Natural killer cell (primary cell): ENCODE measurements around the gene RNF169. TPM values are rescaled to one million over a fixed set of nuclear protein-coding genes. Genes with fewer than 3 reads are reported as not detected.
A peak's percentile ranks its signal among the peaks of the same experiment; 100 is the strongest.

Source experiments
- ATAC-seq, 3 donors: fragments of 150-1000 bp in 2 of 3; fragments of 200-7000 bp in 1 of 3; cut with Tn5 transposase; 1 replicate in 1 of 3; 2 replicates in 2 of 3; pipeline ENCODE4 v1.10.0; 2021; ENCODE audit warnings: mild to moderate bottlenecking in 2 of 3, moderate library complexity in 2 of 3
- DNase-seq, 2 donors: peaks; one replicate each; pipeline versions ENCODE4 v3.0.0 to v3.0.0-alpha.2; 2013 to 2021; ENCODE audit warnings: mixed read lengths in 1 of 2
- H3K27ac ChIP-seq: one replicate; pipeline ENCODE4 v1.5.1; 2013; ENCODE audit warnings: mild to moderate bottlenecking, low read length
- H3K27me3 ChIP-seq: one replicate; pipeline ENCODE4 v1.6.1; 2013; ENCODE audit warnings: low read length; ENCODE audit not compliant: control insufficient read depth, insufficient read depth
- H3K36me3 ChIP-seq: one replicate; pipeline ENCODE4 v1.6.1; 2013; ENCODE audit warnings: low read length; ENCODE audit not compliant: control insufficient read depth, insufficient read depth
- H3K4me1 ChIP-seq: one replicate; pipeline ENCODE4 v1.6.1; 2013; ENCODE audit warnings: low read length; ENCODE audit not compliant: control insufficient read depth, insufficient read depth
- H3K4me3 ChIP-seq: one replicate; pipeline ENCODE4 v1.5.1; 2013; ENCODE audit warnings: low read length
- H3K9me3 ChIP-seq: one replicate; pipeline ENCODE4 v1.6.1; 2013; ENCODE audit warnings: low read length; ENCODE audit not compliant: control insufficient read depth, insufficient read depth
- H3K27ac Mint-ChIP-seq, 2 donors: one replicate each; pipeline ENCODE4 v1.8.0; 2022; ENCODE audit warnings: mild to moderate bottlenecking in 2 of 2, mixed read lengths in 2 of 2, moderate library complexity in 1 of 2
- H3K27me3 Mint-ChIP-seq, 2 donors: one replicate each; pipeline ENCODE4 v1.8.0; 2022; ENCODE audit warnings: low read depth in 2 of 2, mixed read lengths in 2 of 2
- H3K36me3 Mint-ChIP-seq: one replicate; pipeline ENCODE4 v1.8.0; 2022; ENCODE audit warnings: mixed read lengths
- H3K4me1 Mint-ChIP-seq, 2 donors: one replicate each; pipeline ENCODE4 v1.8.0; 2022; ENCODE audit warnings: mixed read lengths in 2 of 2
- H3K4me3 Mint-ChIP-seq: one replicate; pipeline ENCODE4 v1.8.0; 2022; ENCODE audit warnings: mild to moderate bottlenecking, moderate library complexity, mixed read lengths
- H3K9me3 Mint-ChIP-seq, 2 donors: one replicate each; pipeline ENCODE4 v1.8.0; 2022; ENCODE audit warnings: mixed read lengths in 2 of 2
- WGBS: methylation state at CpG from one replicate; pipeline ENCODE4 v1.1.7; 2013; ENCODE audit warnings: missing lambda C conversion rate; ENCODE audit not compliant: insufficient coverage; 5-methylcytosine and 5-hydroxymethylcytosine counted together
- intact Hi-C: fragments of 100-400 bp; cut with micrococcal nuclease; formaldehyde crosslinking; loops from one replicate; pipeline ENCODE4 v1.14.2; 2022
- total RNA-seq, 4 donors: library from RNA; stranded (reverse); fragments of 120-200 nt in 1 of 4; gene quantifications; one replicate each; pipeline versions ENCODE4 v1.2.3 to v1.2.4, GENCODE V29; 2013 to 2022
- TF ChIP-seq, protein P1 (sequence below): fragments of 200-600 bp; IDR thresholded peaks from one replicate; pipeline ENCODE4 v1.8.0; 2022; ENCODE audit warnings: antibody characterized with exemption

RNF169 gene
- total RNA-seq, 3 donors from 2014 or later (not counting 1 experiment from before 2014, with no cell fraction given): 29.1 to 39.8 (median 37.9) TPM

DNA sequence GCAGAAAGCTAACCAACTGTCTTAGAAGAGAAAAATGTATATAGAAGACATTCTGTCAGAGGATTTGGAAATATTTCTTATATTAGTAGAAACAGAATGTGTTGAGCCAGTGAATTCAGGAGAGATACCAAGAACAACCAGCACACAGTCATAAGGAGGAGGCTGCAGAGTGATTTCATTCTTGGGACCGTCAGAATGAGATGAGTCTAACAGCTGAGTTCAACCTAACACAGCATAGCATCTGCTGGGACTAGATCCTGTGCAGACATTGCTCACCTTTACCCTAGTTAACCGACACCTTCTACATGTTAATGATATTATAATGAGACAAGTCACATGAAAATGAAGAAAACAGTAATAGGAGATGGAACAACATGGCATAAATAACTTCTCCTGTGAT lies 114.8 kb downstream of the RNF169 start:
- no peak overlapping the region for H3K27ac Mint-ChIP-seq
- Histone ChIP-seq H3K4me3 (no peak overlapping the region), H3K27ac (no peak overlapping the region), H3K36me3 (peaks cover 25% of the 10 kb centered on the region), H3K9me3 (peaks cover 39% of the 10 kb centered on the region), H3K27me3 (no peaks in the 10 kb centered on the region), H3K4me1 (no peaks in the 10 kb centered on the region)
- peaks cover 40% of the 10 kb centered on the region for H3K36me3 Mint-ChIP-seq
- DNase-seq (no peak), ATAC-seq (no peak)
- H3K4me1 Mint-ChIP-seq: no peaks in the 10 kb centered on the region
- intact Hi-C loops: no loop called here
- TF ChIP-seq, protein P1, sequence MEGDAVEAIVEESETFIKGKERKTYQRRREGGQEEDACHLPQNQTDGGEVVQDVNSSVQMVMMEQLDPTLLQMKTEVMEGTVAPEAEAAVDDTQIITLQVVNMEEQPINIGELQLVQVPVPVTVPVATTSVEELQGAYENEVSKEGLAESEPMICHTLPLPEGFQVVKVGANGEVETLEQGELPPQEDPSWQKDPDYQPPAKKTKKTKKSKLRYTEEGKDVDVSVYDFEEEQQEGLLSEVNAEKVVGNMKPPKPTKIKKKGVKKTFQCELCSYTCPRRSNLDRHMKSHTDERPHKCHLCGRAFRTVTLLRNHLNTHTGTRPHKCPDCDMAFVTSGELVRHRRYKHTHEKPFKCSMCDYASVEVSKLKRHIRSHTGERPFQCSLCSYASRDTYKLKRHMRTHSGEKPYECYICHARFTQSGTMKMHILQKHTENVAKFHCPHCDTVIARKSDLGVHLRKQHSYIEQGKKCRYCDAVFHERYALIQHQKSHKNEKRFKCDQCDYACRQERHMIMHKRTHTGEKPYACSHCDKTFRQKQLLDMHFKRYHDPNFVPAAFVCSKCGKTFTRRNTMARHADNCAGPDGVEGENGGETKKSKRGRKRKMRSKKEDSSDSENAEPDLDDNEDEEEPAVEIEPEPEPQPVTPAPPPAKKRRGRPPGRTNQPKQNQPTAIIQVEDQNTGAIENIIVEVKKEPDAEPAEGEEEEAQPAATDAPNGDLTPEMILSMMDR: no peak
- H3K9me3 Mint-ChIP-seq: peaks cover 10 to 15% of the 10 kb centered on the region in 2 donors
- H3K27me3 Mint-ChIP-seq: no peaks in the 10 kb centered on the region
- WGBS: 90% methylated on average over 1 of the region's 2 CpGs
- no peak overlapping the region for H3K4me3 Mint-ChIP-seq

GRCh38 chr11:74866557-74866956 lies 117.9 kb downstream of the RNF169 start:
- Mint-ChIP-seq H3K4me3 (no peak overlapping the region), H3K4me1 (no peaks in the 10 kb centered on the region), H3K27ac (peak overlapping the region in 1 of 2 donors; percentile 10), H3K36me3 (peaks cover 71% of the 10 kb centered on the region), H3K27me3 (no peaks in the 10 kb centered on the region), H3K9me3 (peaks cover 10 to 28% of the 10 kb centered on the region in 2 donors)
- Histone ChIP-seq H3K4me3 (no peak overlapping the region), H3K9me3 (peaks cover 52% of the 10 kb centered on the region), H3K27ac (no peak overlapping the region), H3K27me3 (no peaks in the 10 kb centered on the region), H3K4me1 (no peaks in the 10 kb centered on the region), H3K36me3 (peaks cover 22% of the 10 kb centered on the region)
- intact Hi-C loops: no loop called here
- ATAC-seq: no peak
- no peak for DNase-seq
- TF ChIP-seq, protein P1: no peak

DNA sequence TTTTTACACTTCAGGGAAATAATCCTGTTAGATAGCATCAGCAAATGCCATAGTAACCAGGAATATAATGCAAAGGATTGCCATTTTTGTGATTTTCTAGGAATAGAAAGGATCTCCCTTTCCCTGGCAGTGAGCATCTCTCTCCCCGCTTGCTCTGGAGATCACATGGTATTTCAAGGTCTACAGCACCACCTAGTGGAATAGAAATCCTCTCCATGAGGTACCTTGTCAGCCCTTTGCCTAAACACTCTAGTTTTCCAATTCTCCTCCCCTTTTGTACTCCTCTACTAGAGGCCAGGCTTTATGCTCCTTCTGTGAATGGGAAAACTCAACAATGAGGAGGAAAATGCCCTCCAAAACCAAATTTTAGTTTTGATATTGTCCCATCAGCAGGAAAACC lies 121.8 kb downstream of the RNF169 start:
- DNase-seq: peak in 1 of 2 donors; percentile 46
- 100% methylated on average over 1 of the region's 1 CpG for WGBS
- no peak overlapping the region for H3K4me3 Mint-ChIP-seq
- no peak overlapping the region for H3K4me3 ChIP-seq
- ATAC-seq: peak in 1 of 3 donors; percentile 55
- no peaks in the 10 kb centered on the region for H3K4me1 Mint-ChIP-seq
- no peak overlapping the region for H3K27ac ChIP-seq
- H3K4me1 ChIP-seq: no peaks in the 10 kb centered on the region
- H3K9me3 ChIP-seq: peaks cover 50% of the 10 kb centered on the region
- TF ChIP-seq, protein P1: peak; percentile 30
- H3K27me3 ChIP-seq: no peaks in the 10 kb centered on the region
- H3K36me3 Mint-ChIP-seq: peaks cover 68% of the 10 kb centered on the region
- intact Hi-C loops: loop anchor here (5.0 kb wide), 1 partner anchor 38 kb away; no protein-coding TSS in a partner anchor
- H3K27ac Mint-ChIP-seq: no peak overlapping the region
- peaks cover 10 to 30% of the 10 kb centered on the region in 2 donors for H3K9me3 Mint-ChIP-seq
- peaks cover 18% of the 10 kb centered on the region for H3K36me3 ChIP-seq
- H3K27me3 Mint-ChIP-seq: no peaks in the 10 kb centered on the region

GRCh38 chr11:74871037-74871436 lies 122.4 kb downstream of the RNF169 start:
- Histone ChIP-seq H3K27ac (no peak overlapping the region), H3K4me3 (no peak overlapping the region), H3K36me3 (peaks cover 18% of the 10 kb centered on the region), H3K27me3 (no peaks in the 10 kb centered on the region), H3K9me3 (peaks cover 44% of the 10 kb centered on the region), H3K4me1 (no peaks in the 10 kb centered on the region)
- Mint-ChIP-seq H3K4me1 (no peaks in the 10 kb centered on the region), H3K4me3 (no peak overlapping the region), H3K9me3 (peaks cover 10 to 30% of the 10 kb centered on the region in 2 donors), H3K36me3 (peaks cover 68% of the 10 kb centered on the region), H3K27me3 (no peaks in the 10 kb centered on the region), H3K27ac (no peak overlapping the region)
- TF ChIP-seq, protein P1: no peak
- intact Hi-C loops: loop anchor here (5.0 kb wide), 1 partner anchor 39 kb away; no protein-coding TSS in a partner anchor
- WGBS: 96% methylated on average over 2 of the region's 2 CpGs
- ATAC-seq (no peak), DNase-seq (no peak)
